Colonic mucosa (tissue), 4 donors: Measurements from ENCODE around the gene SMARCA1. TPM values are rescaled to one million over a fixed set of nuclear protein-coding genes. Genes with fewer than 3 reads are reported as not detected.

Experiments
- DNase-seq: peaks from one replicate; pipeline ENCODE4 v3.0.0-alpha.2; 2020
- H3K27ac ChIP-seq: fragments of 200-600 bp; one replicate; pipeline ENCODE4 v1.8.0; 2021
- H3K27me3 ChIP-seq: fragments of 200-600 bp; one replicate; pipeline ENCODE4 v1.8.0; 2021
- H3K36me3 ChIP-seq: fragments of 200-600 bp; one replicate; pipeline ENCODE4 v1.8.0; 2021
- H3K4me1 ChIP-seq: fragments of 200-600 bp; one replicate; pipeline ENCODE4 v1.8.0; 2021; ENCODE audit warnings: mild to moderate bottlenecking
- H3K4me3 ChIP-seq: fragments of 200-600 bp; one replicate; pipeline ENCODE4 v1.8.0; 2021
- H3K9ac ChIP-seq, 2 donors: one replicate each; pipeline ENCODE4 v1.7.0; 2013; ENCODE audit warnings: control low read depth in 2 of 2, low read depth in 2 of 2, low read length in 2 of 2
- H3K9me3 ChIP-seq: fragments of 200-600 bp; one replicate; pipeline ENCODE4 v1.8.0; 2021
- CTCF ChIP-seq: fragments of 200-600 bp; IDR thresholded peaks from one replicate; pipeline ENCODE4 v1.8.0; 2022; ENCODE audit warnings: antibody characterized with exemption, mild to moderate bottlenecking
- intact Hi-C: fragments of 100-400 bp; cut with DNase I; formaldehyde crosslinking; loops from one replicate; pipeline ENCODE4 v1.14.1; 2022
- total RNA-seq, 2 donors: library from RNA; stranded (reverse); fragmentation: NEBNext Ultra II Directional in 1 of 2; extraction: Animal tissue kit (Norgen Biotek cat#: 25700) in 1 of 2; gene quantifications; one replicate each; pipeline ENCODE4 v1.2.1, GENCODE V29; 2021
- donor health status: healthy.
- donor health status: DM: no; HTN: no; CAD: no.
- donor health status: DM: no; HTN: no; CAD: no.

The SMARCA1 gene
- total RNA-seq, 2 donors from 2014 or later: 3.0 to 8.6 TPM

- intact Hi-C loops: no loop called here
- Histone ChIP-seq H3K4me1 (no peaks in the 10 kb centered on the region), H3K9ac (no peak overlapping the region), H3K27ac (no peak overlapping the region), H3K36me3 (no peaks in the 10 kb centered on the region), H3K27me3 (no peaks in the 10 kb centered on the region), H3K4me3 (no peak overlapping the region), H3K9me3 (no peaks in the 10 kb centered on the region)
- no peak for DNase-seq
- no peak for TF ChIP-seq CTCF
These were observed 10.9 kb downstream of the SMARCA1 start for GRCh38 chrX:129512409-129512808.

- H3K9me3 ChIP-seq: no peaks in the 10 kb centered on the region
- no peak overlapping the region for H3K27ac ChIP-seq
- no peak for DNase-seq
- H3K4me1 ChIP-seq: no peaks in the 10 kb centered on the region
- no peak overlapping the region for H3K9ac ChIP-seq
- no peak overlapping the region for H3K4me3 ChIP-seq
- TF ChIP-seq CTCF: no peak
- no peaks in the 10 kb centered on the region for H3K36me3 ChIP-seq
- no peaks in the 10 kb centered on the region for H3K27me3 ChIP-seq
- intact Hi-C loops: no loop called here
These were observed 11.6 kb downstream of the SMARCA1 start for GRCh38 chrX:129511689-129512088.

- intact Hi-C loops: no loop called here
- H3K36me3 ChIP-seq: no peaks in the 10 kb centered on the region
- no peak for TF ChIP-seq CTCF
- no peak overlapping the region for H3K27ac ChIP-seq
- no peak overlapping the region for H3K4me3 ChIP-seq
- H3K9ac ChIP-seq: no peak overlapping the region
- DNase-seq: no peak
- no peaks in the 10 kb centered on the region for H3K27me3 ChIP-seq
- H3K9me3 ChIP-seq: no peaks in the 10 kb centered on the region
- H3K4me1 ChIP-seq: no peaks in the 10 kb centered on the region
These were observed 13.0 kb downstream of the SMARCA1 start for GRCh38 chrX:129510331-129510730.

- Histone ChIP-seq H3K4me1 (no peaks in the 10 kb centered on the region), H3K9me3 (no peaks in the 10 kb centered on the region), H3K27me3 (no peaks in the 10 kb centered on the region), H3K36me3 (no peaks in the 10 kb centered on the region), H3K27ac (no peak overlapping the region), H3K9ac (no peak overlapping the region), H3K4me3 (no peak overlapping the region)
- TF ChIP-seq CTCF: no peak
- intact Hi-C loops: no loop called here
- DNase-seq: no peak
These were observed 26.0 kb downstream of the SMARCA1 start for GRCh38 chrX:129497146-129497843.

- no peaks in the 10 kb centered on the region for H3K36me3 ChIP-seq
- DNase-seq: no peak
- no peaks in the 10 kb centered on the region for H3K4me1 ChIP-seq
- no peak overlapping the region for H3K27ac ChIP-seq
- intact Hi-C loops: no loop called here
- H3K27me3 ChIP-seq: no peaks in the 10 kb centered on the region
- H3K9ac ChIP-seq: no peak overlapping the region
- no peaks in the 10 kb centered on the region for H3K9me3 ChIP-seq
- TF ChIP-seq CTCF: no peak
- H3K4me3 ChIP-seq: no peak overlapping the region
These were observed 26.7 kb downstream of the SMARCA1 start for GRCh38 chrX:129496625-129497024.
